Measurements from ENCODE around the gene PAM16. TPM values are rescaled to one million over a fixed set of nuclear protein-coding genes. Genes with fewer than 3 reads are reported as not detected.

The PAM16 gene
- total RNA-seq, 1 donor from 2014 or later = 67.3 TPM

DNA sequence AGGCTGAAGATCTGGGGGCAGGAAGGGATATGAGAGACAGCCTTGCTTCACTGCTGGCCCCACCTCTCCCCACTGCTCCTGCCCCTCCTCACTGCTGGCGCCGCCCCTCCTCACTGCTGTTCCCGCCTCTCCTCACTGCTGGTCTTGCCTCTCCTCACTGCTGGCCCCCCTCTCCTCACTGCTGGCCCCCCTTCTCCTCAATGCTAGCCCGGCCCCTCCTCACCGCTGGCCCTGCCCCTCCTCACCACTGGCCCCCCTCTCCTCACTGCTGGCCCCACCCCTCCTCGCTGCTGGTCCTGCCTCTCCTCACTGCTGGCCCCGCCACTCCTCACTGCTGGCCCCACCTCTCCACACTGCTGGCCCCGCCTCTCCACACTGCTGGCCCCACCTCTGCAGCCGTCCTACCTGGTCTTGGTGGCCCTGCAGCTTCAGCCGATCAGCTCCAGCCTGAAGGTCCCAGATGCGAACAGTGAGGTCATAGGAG, 9.5 kb upstream of the PAM16 start:
- H3K4me3 ChIP-seq = no peak overlapping the region
- H3K27me3 ChIP-seq (ENCODE audit: low read depth) = no peaks in the 10 kb centered on the region
- DNase-seq = no peak
- TF ChIP-seq, protein P1, sequence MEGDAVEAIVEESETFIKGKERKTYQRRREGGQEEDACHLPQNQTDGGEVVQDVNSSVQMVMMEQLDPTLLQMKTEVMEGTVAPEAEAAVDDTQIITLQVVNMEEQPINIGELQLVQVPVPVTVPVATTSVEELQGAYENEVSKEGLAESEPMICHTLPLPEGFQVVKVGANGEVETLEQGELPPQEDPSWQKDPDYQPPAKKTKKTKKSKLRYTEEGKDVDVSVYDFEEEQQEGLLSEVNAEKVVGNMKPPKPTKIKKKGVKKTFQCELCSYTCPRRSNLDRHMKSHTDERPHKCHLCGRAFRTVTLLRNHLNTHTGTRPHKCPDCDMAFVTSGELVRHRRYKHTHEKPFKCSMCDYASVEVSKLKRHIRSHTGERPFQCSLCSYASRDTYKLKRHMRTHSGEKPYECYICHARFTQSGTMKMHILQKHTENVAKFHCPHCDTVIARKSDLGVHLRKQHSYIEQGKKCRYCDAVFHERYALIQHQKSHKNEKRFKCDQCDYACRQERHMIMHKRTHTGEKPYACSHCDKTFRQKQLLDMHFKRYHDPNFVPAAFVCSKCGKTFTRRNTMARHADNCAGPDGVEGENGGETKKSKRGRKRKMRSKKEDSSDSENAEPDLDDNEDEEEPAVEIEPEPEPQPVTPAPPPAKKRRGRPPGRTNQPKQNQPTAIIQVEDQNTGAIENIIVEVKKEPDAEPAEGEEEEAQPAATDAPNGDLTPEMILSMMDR (IDR thresholded peaks at IDR 0.05; ENCODE audit: borderline replicate concordance) = no peak
- intact Hi-C loops (cut with micrococcal nuclease) = no loop called here
- peaks cover 52% of the 10 kb centered on the region for H3K36me3 ChIP-seq
- no peak overlapping the region for H3K27ac ChIP-seq (replicated peaks)
- no peaks in the 10 kb centered on the region for H3K9me3 ChIP-seq (replicated peaks)
- H3K4me1 ChIP-seq = peaks cover 4% of the 10 kb centered on the region

DNA sequence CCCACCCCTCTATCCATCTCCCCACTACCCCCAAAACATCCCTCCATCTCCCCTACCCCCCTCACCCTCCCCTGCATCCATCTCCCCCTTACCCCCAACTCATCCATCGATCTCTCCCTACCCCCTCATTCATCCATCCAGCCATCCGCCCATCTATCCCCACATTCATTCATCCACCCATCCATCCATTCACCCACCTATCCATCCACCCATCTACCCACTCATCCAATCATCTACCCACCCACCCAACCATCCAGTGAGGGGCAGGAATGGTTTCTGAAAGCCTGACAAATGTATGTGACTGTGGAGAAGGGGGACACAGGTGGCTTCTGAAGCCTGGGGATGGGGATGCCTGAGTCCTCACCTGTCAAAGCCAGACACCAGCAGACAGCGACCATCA, 8.8 kb upstream of the PAM16 start:
- Histone ChIP-seq H3K36me3 (peaks cover 50% of the 10 kb centered on the region), H3K27ac (replicated peaks) (no peak overlapping the region), H3K4me3 (no peak overlapping the region), H3K9me3 (replicated peaks) (no peaks in the 10 kb centered on the region), H3K4me1 (peaks cover 4% of the 10 kb centered on the region), H3K27me3 (ENCODE audit: low read depth) (no peaks in the 10 kb centered on the region)
- TF ChIP-seq, protein P1 (IDR thresholded peaks at IDR 0.05; ENCODE audit: borderline replicate concordance) = no peak
- intact Hi-C loops (cut with micrococcal nuclease) = loop anchor here (2.0 kb wide), 1 partner anchor 43 kb away; no protein-coding TSS in a partner anchor
- DNase-seq = no peak

DNA sequence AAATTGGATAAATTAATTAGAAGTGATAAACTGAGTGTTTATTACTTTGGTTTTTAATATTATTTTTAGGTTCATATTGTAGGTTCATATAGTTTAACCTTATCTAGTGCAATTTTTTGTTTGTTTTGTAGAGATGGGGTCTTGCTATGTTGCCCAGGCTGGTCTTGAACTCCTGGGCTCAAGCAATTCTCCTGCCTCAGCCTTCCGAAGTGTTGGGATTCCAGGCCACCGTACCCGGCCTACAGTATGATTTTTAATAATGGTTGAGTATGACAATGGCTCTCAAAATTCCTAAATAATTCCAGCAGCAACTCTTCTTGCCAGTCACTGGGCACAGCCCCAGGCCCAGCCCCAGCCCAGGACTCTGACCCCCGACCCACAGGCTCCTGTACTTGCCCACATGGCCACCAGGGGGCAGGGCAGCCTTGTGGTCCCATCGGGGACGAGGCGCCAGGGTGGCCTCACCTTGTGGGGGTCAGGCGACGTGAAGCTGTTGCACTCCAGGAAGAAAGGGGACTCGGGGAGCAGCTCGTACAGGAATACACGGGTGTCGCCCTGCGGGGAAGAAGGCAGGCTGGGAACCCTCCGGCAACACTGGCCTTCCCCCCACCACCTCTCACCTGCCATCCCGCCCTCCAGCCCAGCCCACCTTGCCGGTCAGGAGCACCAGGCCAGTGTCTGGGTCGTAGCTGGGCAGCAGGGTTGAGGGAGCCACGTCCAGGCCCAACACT, 7.9 kb upstream of the PAM16 start:
- H3K4me1 ChIP-seq = peaks cover 4% of the 10 kb centered on the region
- DNase-seq = peak; percentile 60
- TF ChIP-seq, protein P1 (IDR thresholded peaks at IDR 0.05; ENCODE audit: borderline replicate concordance) = peak; percentile 95
- no peaks in the 10 kb centered on the region for H3K9me3 ChIP-seq (replicated peaks)
- intact Hi-C loops (cut with micrococcal nuclease) = loop anchor here (2.0 kb wide), 1 partner anchor 44 kb away; no protein-coding TSS in a partner anchor
- no peak overlapping the region for H3K27ac ChIP-seq (replicated peaks)
- no peak overlapping the region for H3K4me3 ChIP-seq
- peaks cover 43% of the 10 kb centered on the region for H3K36me3 ChIP-seq
- no peaks in the 10 kb centered on the region for H3K27me3 ChIP-seq (ENCODE audit: low read depth)

DNA sequence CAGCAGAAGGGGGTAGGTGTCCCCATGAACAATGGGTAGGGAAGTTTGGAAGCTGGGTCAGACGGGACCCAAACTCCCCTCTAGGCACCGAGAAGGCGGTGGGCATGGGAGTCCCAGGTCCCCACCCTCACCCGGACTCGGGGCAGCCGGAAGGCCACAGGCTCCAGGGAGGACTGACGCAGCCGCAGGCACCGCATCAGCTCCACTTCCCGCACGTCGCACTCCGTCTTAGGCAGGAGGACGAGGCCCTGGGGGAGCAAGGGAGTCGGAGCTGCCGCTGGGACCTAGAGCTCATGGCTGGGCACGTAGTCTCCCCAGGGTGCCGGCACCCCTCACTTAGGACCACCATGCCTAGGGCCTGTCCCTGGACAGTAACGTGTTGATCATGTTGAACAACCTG, 7.1 kb upstream of the PAM16 start:
- H3K4me3 ChIP-seq = no peak overlapping the region
- intact Hi-C loops (cut with micrococcal nuclease) = loop anchor here (2.0 kb wide), 1 partner anchor 45 kb away; no protein-coding TSS in a partner anchor
- peaks cover 4% of the 10 kb centered on the region for H3K4me1 ChIP-seq
- TF ChIP-seq, protein P1 (IDR thresholded peaks at IDR 0.05; ENCODE audit: borderline replicate concordance) = no peak
- H3K27ac ChIP-seq (replicated peaks) = no peak overlapping the region
- no peaks in the 10 kb centered on the region for H3K9me3 ChIP-seq (replicated peaks)
- no peaks in the 10 kb centered on the region for H3K27me3 ChIP-seq (ENCODE audit: low read depth)
- no peak for DNase-seq
- H3K36me3 ChIP-seq = peaks cover 36% of the 10 kb centered on the region

DNA sequence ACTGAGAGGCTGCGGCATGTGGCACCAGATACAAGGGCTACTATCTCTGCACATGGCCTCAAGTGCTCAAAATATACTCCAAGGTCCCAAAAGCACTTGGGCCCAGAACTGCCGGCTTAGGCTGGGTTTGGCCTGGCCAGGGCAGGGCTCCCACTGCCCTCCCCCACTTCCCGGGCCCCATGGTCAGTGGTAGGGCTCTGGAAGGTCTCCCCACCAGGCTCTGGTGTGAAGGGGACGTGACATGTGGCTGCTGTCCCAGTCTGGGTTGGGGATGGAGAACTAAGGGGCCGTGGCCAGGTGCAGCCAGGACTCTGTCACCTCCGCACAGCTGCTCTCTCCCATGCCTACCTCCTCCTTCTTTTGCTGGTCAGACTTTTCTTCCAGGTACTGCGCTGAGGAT, 5.7 kb upstream of the PAM16 start:
- intact Hi-C loops (cut with micrococcal nuclease) = no loop called here
- no peak for DNase-seq
- Histone ChIP-seq H3K27ac (replicated peaks) (no peak overlapping the region), H3K36me3 (peaks cover 22% of the 10 kb centered on the region), H3K4me3 (no peak overlapping the region), H3K27me3 (ENCODE audit: low read depth) (no peaks in the 10 kb centered on the region), H3K9me3 (replicated peaks) (no peaks in the 10 kb centered on the region), H3K4me1 (peaks cover 4% of the 10 kb centered on the region)
- TF ChIP-seq, protein P1 (IDR thresholded peaks at IDR 0.05; ENCODE audit: borderline replicate concordance) = no peak

Data from left ventricle myocardium inferior (tissue), 1 donor.